Mesenchymal stem cell (in vitro differentiated cells and primary cell): ENCODE data around the gene SFTPB.

Experiments used
- DNase-seq: peaks from one replicate; pipeline ENCODE4 v3.0.0-alpha.2; 2013
- H2AFZ ChIP-seq: one replicate; pipeline ENCODE4 v1.6.1; 2013; ENCODE audit warnings: low read depth, mild to moderate bottlenecking, control low read depth, inconsistent platforms, low read length, moderate library complexity
- H2AK5ac ChIP-seq: 2 replicates; pipeline ENCODE4 v1.6.1; 2013; ENCODE audit warnings: low read length, moderate library complexity, mild to moderate bottlenecking, inconsistent platforms; ENCODE audit not compliant: severe bottlenecking
- H2BK120ac ChIP-seq: one replicate; pipeline ENCODE4 v1.6.1; 2013; ENCODE audit warnings: low read depth, mild to moderate bottlenecking, inconsistent platforms, low read length, moderate library complexity
- H2BK12ac ChIP-seq, 2 experiments: one replicate each; pipeline ENCODE4 v1.6.1; 2013; ENCODE audit warnings: inconsistent platforms in 2 of 2, low read length in 2 of 2, mild to moderate bottlenecking in 2 of 2, moderate library complexity in 2 of 2, control low read depth in 1 of 2
- H2BK15ac ChIP-seq: one replicate; pipeline ENCODE4 v1.6.1; 2013; ENCODE audit warnings: mild to moderate bottlenecking, low read depth, inconsistent platforms; ENCODE audit not compliant: poor library complexity, severe bottlenecking
- H2BK5ac ChIP-seq: 2 replicates; pipeline ENCODE4 v1.6.1; 2013; ENCODE audit warnings: low read depth, mild to moderate bottlenecking, low read length, control low read depth, inconsistent platforms; ENCODE audit not compliant: poor library complexity, severe bottlenecking
- H3K14ac ChIP-seq, 2 experiments: one replicate each; pipeline ENCODE4 v1.6.1; 2013; ENCODE audit warnings: inconsistent platforms in 2 of 2, low read length in 2 of 2, control low read depth in 1 of 2, mild to moderate bottlenecking in 1 of 2, moderate library complexity in 1 of 2
- H3K18ac ChIP-seq, 2 experiments: one replicate each; pipeline ENCODE4 v1.6.1; 2013; ENCODE audit warnings: inconsistent platforms in 2 of 2, low read length in 2 of 2, control low read depth in 1 of 2, low read depth in 1 of 2, mild to moderate bottlenecking in 1 of 2
- H3K23ac ChIP-seq, 2 experiments: one replicate each; pipeline ENCODE4 v1.6.1; 2013; ENCODE audit warnings: inconsistent platforms in 2 of 2, low read length in 2 of 2, mild to moderate bottlenecking in 2 of 2, moderate library complexity in 2 of 2, control low read depth in 1 of 2
- H3K27ac ChIP-seq: 2 replicates; pipeline ENCODE4 v1.5.1; 2013; ENCODE audit warnings: mild to moderate bottlenecking, moderate library complexity, low read length, control low read depth, inconsistent platforms; ENCODE audit not compliant: poor library complexity, severe bottlenecking
- H3K27me3 ChIP-seq, 2 experiments: 2 replicates each; pipeline versions ENCODE4 v1.6.1 to v1.7.0; 2013; ENCODE audit warnings: low read length in 2 of 2, mild to moderate bottlenecking in 2 of 2, moderate library complexity in 2 of 2, control low read depth in 1 of 2, inconsistent platforms in 1 of 2; ENCODE audit not compliant: control insufficient read depth in 1 of 2, insufficient read depth in 1 of 2
- H3K36me3 ChIP-seq, 2 experiments: 2 replicates each; pipeline versions ENCODE4 v1.6.1 to v1.7.0; 2013; ENCODE audit warnings: low read length in 2 of 2, control low read depth in 1 of 2, inconsistent platforms in 1 of 2, low read depth in 1 of 2, mild to moderate bottlenecking in 1 of 2; ENCODE audit not compliant: insufficient read depth in 2 of 2, control insufficient read depth in 1 of 2
- H3K4ac ChIP-seq, 2 experiments: one replicate each; pipeline ENCODE4 v1.6.1; 2013; ENCODE audit warnings: inconsistent platforms in 2 of 2, low read length in 2 of 2, mild to moderate bottlenecking in 2 of 2, moderate library complexity in 2 of 2, control low read depth in 1 of 2, low read depth in 1 of 2
- H3K4me1 ChIP-seq: 2 replicates; pipeline ENCODE4 v1.6.1; 2013; ENCODE audit warnings: low read depth, low read length, control low read depth; ENCODE audit not compliant: control insufficient read depth, insufficient read depth
- H3K4me2 ChIP-seq: 2 replicates; pipeline ENCODE4 v1.6.1; 2013; ENCODE audit warnings: low read length, mild to moderate bottlenecking, inconsistent platforms; ENCODE audit not compliant: poor library complexity, severe bottlenecking
- H3K4me3 ChIP-seq, 2 experiments: 2 replicates each; pipeline versions ENCODE4 v1.5.1 to v1.7.0; 2013; ENCODE audit warnings: low read length in 2 of 2, mild to moderate bottlenecking in 2 of 2, control low read depth in 1 of 2, low read depth in 1 of 2; ENCODE audit not compliant: insufficient read depth in 1 of 2
- H3K79me1 ChIP-seq: replicated peaks from 2 replicates; pipeline ENCODE4 v1.6.1; 2013; ENCODE audit warnings: mild to moderate bottlenecking, control low read depth, low read length, inconsistent platforms; ENCODE audit not compliant: poor library complexity, severe bottlenecking
- H3K9ac ChIP-seq: 2 replicates; pipeline ENCODE4 v1.7.0; 2013; ENCODE audit warnings: mild to moderate bottlenecking, low read length, moderate library complexity
- H3K9me3 ChIP-seq: 2 replicates; pipeline ENCODE4 v1.7.0; 2013; ENCODE audit warnings: mild to moderate bottlenecking, low read length; ENCODE audit not compliant: control insufficient read depth
- H4K8ac ChIP-seq: one replicate; pipeline ENCODE4 v1.6.1; 2013; ENCODE audit warnings: inconsistent platforms, mild to moderate bottlenecking, low read length, moderate library complexity
- H4K91ac ChIP-seq: one replicate; pipeline ENCODE4 v1.6.1; 2013; ENCODE audit warnings: mild to moderate bottlenecking, low read length, inconsistent platforms
- WGBS: methylation state at CpG from one replicate; pipeline ENCODE4 v1.1.7; 2013; ENCODE audit warnings: mixed read lengths; 5-methylcytosine and 5-hydroxymethylcytosine counted together

SFTPB gene

GRCh38 chr2:85666435-85667316 is 1.3 kb downstream of the SFTPB start:
- Histone ChIP-seq H3K9me3 (no peaks in the 10 kb centered on the region), H3K9ac (no peak overlapping the region), H3K27me3 (peaks cover 0 to 3% of the 10 kb centered on the region in 2 experiments), H3K4me3 (no peak overlapping the region), H4K91ac (no peak overlapping the region), H2BK12ac (no peak overlapping the region), H3K36me3 (no peaks in the 10 kb centered on the region), H2AFZ (no peak overlapping the region), H3K18ac (no peak overlapping the region), H3K4me2 (no peak overlapping the region), H3K4ac (no peak overlapping the region), H2BK15ac (no peak overlapping the region), H3K4me1 (peaks cover 15% of the 10 kb centered on the region), H3K79me1 (no peaks in the 10 kb centered on the region), H4K8ac (no peak overlapping the region), H3K27ac (no peak overlapping the region), H2BK120ac (no peak overlapping the region), H2BK5ac (no peak overlapping the region), H3K14ac (peak overlapping the region in 1 of 2 experiments; percentile 36), H3K23ac (no peak overlapping the region), H2AK5ac (no peak overlapping the region)
- 71% methylated on average over 10 of the region's 11 CpGs for WGBS
- no peak for DNase-seq

- Histone ChIP-seq H3K27me3 (peaks cover 0 to 3% of the 10 kb centered on the region in 2 experiments), H3K4me2 (no peak overlapping the region), H3K27ac (no peak overlapping the region), H3K9me3 (no peaks in the 10 kb centered on the region), H2BK120ac (no peak overlapping the region), H3K14ac (peak overlapping the region in 1 of 2 experiments; percentile 36), H4K91ac (peak overlapping the region; percentile 61), H3K23ac (no peak overlapping the region), H2BK15ac (no peak overlapping the region), H3K4me3 (no peak overlapping the region), H3K79me1 (no peaks in the 10 kb centered on the region), H2BK12ac (no peak overlapping the region), H2AFZ (no peak overlapping the region), H3K4me1 (peaks cover 17% of the 10 kb centered on the region), H3K4ac (no peak overlapping the region), H2BK5ac (no peak overlapping the region), H3K18ac (no peak overlapping the region), H4K8ac (no peak overlapping the region), H2AK5ac (no peak overlapping the region), H3K36me3 (no peaks in the 10 kb centered on the region), H3K9ac (no peak overlapping the region)
- DNase-seq, result no peak
- WGBS, result 95% methylated on average over 6 of the region's 6 CpGs
These were observed 2.0 kb downstream of the SFTPB start for GRCh38 chr2:85666016-85666415.

GRCh38 chr2:85665264-85665937 is 2.6 kb downstream of the SFTPB start:
- H3K14ac ChIP-seq, result peak overlapping the region in 1 of 2 experiments; percentile 21
- H3K9ac ChIP-seq, result no peak overlapping the region
- H3K18ac ChIP-seq, result no peak overlapping the region
- no peak overlapping the region for H3K23ac ChIP-seq
- no peak overlapping the region for H3K4me2 ChIP-seq
- no peak overlapping the region for H2AK5ac ChIP-seq
- no peak overlapping the region for H3K4me3 ChIP-seq
- H3K9me3 ChIP-seq, result no peaks in the 10 kb centered on the region
- no peak overlapping the region for H2BK15ac ChIP-seq
- no peak overlapping the region for H4K91ac ChIP-seq
- no peak overlapping the region for H4K8ac ChIP-seq
- no peak overlapping the region for H2BK5ac ChIP-seq
- H3K4me1 ChIP-seq, result peaks cover 20% of the 10 kb centered on the region
- no peak overlapping the region for H2AFZ ChIP-seq
- H2BK120ac ChIP-seq, result no peak overlapping the region
- H2BK12ac ChIP-seq, result no peak overlapping the region
- 84% methylated on average over 10 of the region's 11 CpGs for WGBS
- peaks cover 0 to under 1% of the 10 kb centered on the region in 2 experiments for H3K27me3 ChIP-seq
- no peak overlapping the region for H3K27ac ChIP-seq
- DNase-seq, result no peak
- H3K79me1 ChIP-seq, result no peaks in the 10 kb centered on the region
- no peak overlapping the region for H3K4ac ChIP-seq
- no peaks in the 10 kb centered on the region for H3K36me3 ChIP-seq
